Inferior parietal cortex (tissue), 1 donor: ENCODE measurements around the gene VPS37C.

Source experiments
- DNase-seq: peaks from one replicate; pipeline ENCODE4 v3.0.0-alpha.2; 2016; ENCODE audit errors: extremely low spot score

Gene VPS37C

GRCh38 chr11:61133145-61133544 is 28.1 kb downstream of the VPS37C start:
- no peak for DNase-seq

- DNase-seq = no peak
These were observed 28.6 kb downstream of the VPS37C start for GRCh38 chr11:61132646-61133045.

GRCh38 chr11:61131998-61132555 is 29.1 kb downstream of the VPS37C start:
- no peak for DNase-seq

- no peak for DNase-seq
These were observed 29.6 kb downstream of the VPS37C start for GRCh38 chr11:61131586-61131985.

- no peak for DNase-seq
These were observed 30.0 kb downstream of the VPS37C start for GRCh38 chr11:61131186-61131585.

GRCh38 chr11:61129639-61130523 is 31.3 kb downstream of the VPS37C start:
- DNase-seq = peak; percentile 86

- DNase-seq = no peak
These were observed 32.1 kb downstream of the VPS37C start for GRCh38 chr11:61128947-61129638.

- DNase-seq = no peak
These were observed 33.2 kb downstream of the VPS37C start for GRCh38 chr11:61127991-61128390.

GRCh38 chr11:61126256-61126655 is 35.0 kb downstream of the VPS37C start:
- DNase-seq = no peak

- no peak for DNase-seq
These were observed 35.9 kb downstream of the VPS37C start for GRCh38 chr11:61125310-61125684.

GRCh38 chr11:61124574-61125309 is 36.5 kb downstream of the VPS37C start:
- DNase-seq = no peak

GRCh38 chr11:61123775-61124571 is 37.3 kb downstream of the VPS37C start:
- DNase-seq = no peak

GRCh38 chr11:61122761-61123160 is 38.5 kb downstream of the VPS37C start:
- no peak for DNase-seq

GRCh38 chr11:61121917-61122316 is 39.3 kb downstream of the VPS37C start:
- DNase-seq = no peak

GRCh38 chr11:61121192-61121831 is 39.9 kb downstream of the VPS37C start:
- peak; percentile 42 for DNase-seq

- peak; percentile 57 for DNase-seq
These were observed 40.5 kb downstream of the VPS37C start for GRCh38 chr11:61120706-61121191.

GRCh38 chr11:61120099-61120705 is 41.0 kb downstream of the VPS37C start:
- DNase-seq = no peak

GRCh38 chr11:61119571-61119970 is 41.7 kb downstream of the VPS37C start:
- DNase-seq = no peak

GRCh38 chr11:61119055-61119454 is 42.2 kb downstream of the VPS37C start:
- no peak for DNase-seq

- DNase-seq = no peak
These were observed 42.8 kb downstream of the VPS37C start for GRCh38 chr11:61118406-61118805.
